ENCODE results near the gene AURKA. TPM values are rescaled to one million over a fixed set of nuclear protein-coding genes. Genes with fewer than 3 reads are reported as not detected.
A peak's percentile ranks its signal among the peaks of the same experiment; 100 is the strongest.

AURKA gene
- total RNA-seq, 1 experiment from 2014 or later = 139 TPM

- POLR2A ChIA-PET (ENCODE audit: unreplicated experiment) = interaction anchor here (0.6 kb wide), 1 partner anchor 33 kb away, joined by 3 read pairs; no protein-coding TSS in a partner anchor
- TSS peak; percentile 27 for BruUV-seq (replicated peaks)
- no peak for TF ChIP-seq CTCF (conservative IDR thresholded peaks at IDR 0.05; ENCODE audit: low read depth, low read length)
- TF ChIP-seq EZH2phosphoT487 (IDR thresholded peaks at IDR 0.05; ENCODE audit: borderline replicate concordance, low read length) = no peak
- TF ChIP-seq EZH2 (IDR thresholded peaks at IDR 0.05; ENCODE audit: low read length, unreplicated experiment) = no peak
- Histone ChIP-seq H3K79me2 (ENCODE audit: low read length) (peaks cover 16% of the 10 kb centered on the region), H4K20me1 (ENCODE audit: low read length) (no peaks in the 10 kb centered on the region), H3K4me2 (ENCODE audit: low read length) (peak overlapping the region; percentile 100), H3F3A (ENCODE audit: low read length, unreplicated experiment) (peaks cover 4% of the 10 kb centered on the region), H3K9me2 (replicated peaks; ENCODE audit: low read length) (no peaks in the 10 kb centered on the region), H3K27me3 (ENCODE audit: low read length) (no peaks in the 10 kb centered on the region), H2AFZ (ENCODE audit: low read length) (peak overlapping the region; percentile 99), H3K27ac (ENCODE audit: low read length) (0 out of 2 replicates have a peak overlapping the region, but pooled peaks have one; percentile 3), H3K9ac (ENCODE audit: low read length) (peak overlapping the region; percentile 74), H3K36me3 (ENCODE audit: low read depth, low read length) (no peaks in the 10 kb centered on the region), H3K4me1 (ENCODE audit: insufficient read depth, low read length) (peaks cover 20% of the 10 kb centered on the region), H3K9me3 (ENCODE audit: low read length) (no peaks in the 10 kb centered on the region), H3K4me3 (ENCODE audit: low read length) (peak overlapping the region; percentile 95)
- peak; percentile 6 for ATAC-seq
- intact Hi-C loops (cut with micrococcal nuclease) = no loop called here
- CTCF ChIA-PET = interaction anchor here (0.6 kb wide), 1 partner anchor 18 kb away, joined by 3 read pairs; no protein-coding TSS in a partner anchor
- peak; percentile 30 for DNase-seq
Observed at GRCh38 chr20:56360133-56360907, 31.7 kb downstream of the AURKA start.

- Histone ChIP-seq H3K9me2 (replicated peaks; ENCODE audit: low read length) (no peaks in the 10 kb centered on the region), H3K4me2 (ENCODE audit: low read length) (peak overlapping the region; percentile 100), H3K27ac (ENCODE audit: low read length) (0 out of 2 replicates have a peak overlapping the region, but pooled peaks have one; percentile 3), H3K36me3 (ENCODE audit: low read depth, low read length) (no peaks in the 10 kb centered on the region), H3K79me2 (ENCODE audit: low read length) (peaks cover 16% of the 10 kb centered on the region), H2AFZ (ENCODE audit: low read length) (peak overlapping the region; percentile 99), H3K4me1 (ENCODE audit: insufficient read depth, low read length) (peaks cover 20% of the 10 kb centered on the region), H3K9ac (ENCODE audit: low read length) (peak overlapping the region; percentile 74), H3K9me3 (ENCODE audit: low read length) (no peaks in the 10 kb centered on the region), H3K27me3 (ENCODE audit: low read length) (no peaks in the 10 kb centered on the region), H3K4me3 (ENCODE audit: low read length) (peak overlapping the region; percentile 95), H3F3A (ENCODE audit: low read length, unreplicated experiment) (peaks cover 4% of the 10 kb centered on the region), H4K20me1 (ENCODE audit: low read length) (no peaks in the 10 kb centered on the region)
- no TSS peak for BruUV-seq (replicated peaks)
- intact Hi-C loops (cut with micrococcal nuclease) = loop anchor here (2.0 to 5.0 kb wide), 2 partner anchors 107 to 109 kb away; partner anchors contain the start of gene RTF2
- ChIA-PET CTCF (interaction anchor here (0.5 to 0.7 kb wide), 4 partner anchors 15 to 1691 kb away, joined by 3 to 5 read pairs (median 3); no protein-coding TSS in a partner anchor), POLR2A (ENCODE audit: unreplicated experiment) (interaction anchor here (0.6 to 1.1 kb wide), 3 partner anchors 33 to 49 kb away, joined by 3 to 6 read pairs (median 5); partner anchors contain the start of genes AURKA and CSTF1)
- DNase-seq = peak; percentile 78
- peak; percentile 52 for ATAC-seq
- TF ChIP-seq EZH2phosphoT487 (IDR thresholded peaks at IDR 0.05; ENCODE audit: borderline replicate concordance, low read length) = no peak
- TF ChIP-seq CTCF (conservative IDR thresholded peaks at IDR 0.05; ENCODE audit: low read depth, low read length) = no peak
- TF ChIP-seq EZH2 (IDR thresholded peaks at IDR 0.05; ENCODE audit: low read length, unreplicated experiment) = no peak
Observed at GRCh38 chr20:56359212-56360132, 32.5 kb downstream of the AURKA start.
